B cell (primary cell): ENCODE measurements around the gene CD151. TPM values are rescaled to one million over a fixed set of nuclear protein-coding genes. Genes with fewer than 3 reads are reported as not detected.
A peak's percentile ranks its signal among the peaks of the same experiment; 100 is the strongest.

Experiments used
- ATAC-seq: fragments of 200-7000 bp; cut with Tn5 transposase; one replicate; pipeline ENCODE4 v1.10.0; 2021; ENCODE audit warnings: low read depth, mild to moderate bottlenecking, moderate number of reproducible peaks, moderate library complexity
- CTCF ChIA-PET: fragments of 350-600 bp; sonication (Branson Sonifier 250); formaldehyde crosslinking; loops from one replicate; lab custom pipeline; 2021; ENCODE audit warnings: antibody characterized with exemption, inconsistent platforms; lab: Charles Lee
- POLR2A ChIA-PET: fragments of 350-600 bp; sonication (Branson Sonifier 250); formaldehyde crosslinking; loops from one replicate; lab custom pipeline; 2021; ENCODE audit warnings: antibody characterized with exemption; lab: Charles Lee
- DNase-seq: peaks from one replicate; pipeline ENCODE4 v3.0.0; 2013
- H2AFZ ChIP-seq: 2 replicates; pipeline ENCODE4 v1.6.1; 2012; ENCODE audit warnings: mild to moderate bottlenecking, low read depth, low read length; ENCODE audit not compliant: insufficient read depth, poor library complexity, severe bottlenecking
- H3K27ac ChIP-seq, 2 donors: 1 replicate in 1 of 2; 2 replicates in 1 of 2; pipeline ENCODE4 v1.5.1; 2012 to 2013; ENCODE audit warnings: low read length in 2 of 2, mild to moderate bottlenecking in 2 of 2, moderate library complexity in 1 of 2
- H3K27me3 ChIP-seq, 4 experiments: fragments of 200-600 bp in 1 of 4; sonication (generic) in 1 of 4; replicated peaks in 1 of 4; 1 replicate in 2 of 4; 2 replicates in 2 of 4; pipeline versions ENCODE4 v1.6.1 to v1.7.0; 2013 to 2016; ENCODE audit warnings: low read length in 3 of 4, mild to moderate bottlenecking in 2 of 4, mixed read lengths in 1 of 4, moderate library complexity in 1 of 4; ENCODE audit not compliant: insufficient read depth in 4 of 4, control insufficient read depth in 3 of 4; ENCODE audit errors: control extremely low read depth in 1 of 4
- H3K36me3 ChIP-seq, 2 experiments: replicated peaks in 1 of 2; 1 replicate in 1 of 2; 2 replicates in 1 of 2; pipeline versions ENCODE4 v1.6.1 to v1.7.1; 2013; ENCODE audit warnings: low read length in 1 of 2; ENCODE audit not compliant: insufficient read depth in 2 of 2, control insufficient read depth in 1 of 2; ENCODE audit errors: control extremely low read depth in 1 of 2, extremely low read depth in 1 of 2
- H3K4me1 ChIP-seq, 2 donors: fragments of 200-600 bp in 1 of 2; sonication (generic) in 1 of 2; 1 replicate in 1 of 2; 2 replicates in 1 of 2; pipeline versions ENCODE4 v1.5.1 to v1.6.1; 2013 to 2017; ENCODE audit warnings: low read length in 2 of 2; ENCODE audit not compliant: control insufficient read depth in 2 of 2, insufficient read depth in 2 of 2
- H3K4me2 ChIP-seq: replicated peaks from 2 replicates; pipeline ENCODE3; 2012; ENCODE audit warnings: mild to moderate bottlenecking, low read depth, low read length; ENCODE audit not compliant: poor library complexity, severe bottlenecking
- H3K4me3 ChIP-seq, 5 experiments: fragments of 200-600 bp in 1 of 5; sonication (generic) in 1 of 5; 1 replicate in 3 of 5; 2 replicates in 2 of 5; pipeline versions ENCODE4 v1.5.1 to v1.7.0; 2011 to 2016; ENCODE audit warnings: low read length in 4 of 5, mild to moderate bottlenecking in 4 of 5, low read depth in 2 of 5, control low read depth in 1 of 5, moderate library complexity in 1 of 5; ENCODE audit not compliant: insufficient read depth in 1 of 5; ENCODE audit errors: control extremely low read depth in 1 of 5, extremely low read depth in 1 of 5
- H3K79me2 ChIP-seq: fragments of 200-600 bp; sonication (generic); one replicate; pipeline ENCODE4 v1.6.0; 2016; ENCODE audit warnings: low read length; ENCODE audit not compliant: control insufficient read depth, insufficient read depth
- H3K9ac ChIP-seq: fragments of 200-600 bp; sonication (generic); 2 replicates; pipeline ENCODE4 v1.6.1; 2017; ENCODE audit warnings: mild to moderate bottlenecking, low read length, moderate library complexity
- H3K9me3 ChIP-seq, 3 donors: one replicate each; pipeline versions ENCODE4 v1.6.1 to v1.7.1; 2013; ENCODE audit warnings: low read length in 2 of 3; ENCODE audit not compliant: control insufficient read depth in 2 of 3, insufficient read depth in 1 of 3; ENCODE audit errors: control extremely low read depth in 1 of 3
- H4K20me1 ChIP-seq: 2 replicates; pipeline ENCODE4 v1.6.0; 2012; ENCODE audit warnings: mild to moderate bottlenecking, low read length; ENCODE audit not compliant: insufficient read depth, control insufficient read depth, poor library complexity, severe bottlenecking
- H3K27ac Mint-ChIP-seq: one replicate; pipeline ENCODE4 v1.8.0; 2021; ENCODE audit warnings: mixed read lengths
- H3K27me3 Mint-ChIP-seq: one replicate; pipeline ENCODE4 v1.8.0; 2021; ENCODE audit warnings: mixed read lengths
- H3K4me1 Mint-ChIP-seq: one replicate; pipeline ENCODE4 v1.8.0; 2021; ENCODE audit warnings: mixed read lengths
- H3K4me3 Mint-ChIP-seq: one replicate; pipeline ENCODE4 v1.8.0; 2021; ENCODE audit warnings: mixed read lengths
- H3K9me3 Mint-ChIP-seq: one replicate; pipeline ENCODE4 v1.8.0; 2022; ENCODE audit warnings: mixed read lengths; ENCODE audit not compliant: insufficient read depth
- EZH2 ChIP-seq: IDR thresholded peaks from 2 replicates; pipeline ENCODE4 v1.6.1; 2012; ENCODE audit warnings: borderline replicate concordance, low read depth, mild to moderate bottlenecking, moderate library complexity, low read length; ENCODE audit not compliant: insufficient read depth, poor library complexity, severe bottlenecking
- WGBS: methylation state at CpG from one replicate; pipeline ENCODE4 v1.1.5; 2013; ENCODE audit warnings: missing lambda C conversion rate; ENCODE audit not compliant: insufficient coverage; 5-methylcytosine and 5-hydroxymethylcytosine counted together
- intact Hi-C: fragments of 100-400 bp; cut with micrococcal nuclease; formaldehyde crosslinking; loops from one replicate; pipeline ENCODE4 v1.10.0; 2022
- polyA plus RNA-seq: library from polyadenylated mRNA; depleted of rRNA; stranded (reverse); fragments of >200 nt; gene quantifications from 2 replicates; pipeline ENCODE4 v1.2.3, GENCODE V29; 2012
- total RNA-seq, 2 donors: library from RNA; stranded (reverse); fragments of 120-200 nt in 1 of 2; gene quantifications; 1 replicate in 1 of 2; 2 replicates in 1 of 2; pipeline versions ENCODE4 v1.2.3 to v1.2.4, GENCODE V29; 2013 to 2022
- TF ChIP-seq, protein P1 (sequence below): fragments of 200-600 bp; IDR thresholded peaks from one replicate; pipeline ENCODE4 v1.8.0; 2022; ENCODE audit warnings: antibody characterized with exemption, mild to moderate bottlenecking

CD151 gene
- total and polyA plus RNA-seq, 2 donors (not counting 1 experiment from before 2014, with no cell fraction given): 24.4 to 25.5 TPM

DNA sequence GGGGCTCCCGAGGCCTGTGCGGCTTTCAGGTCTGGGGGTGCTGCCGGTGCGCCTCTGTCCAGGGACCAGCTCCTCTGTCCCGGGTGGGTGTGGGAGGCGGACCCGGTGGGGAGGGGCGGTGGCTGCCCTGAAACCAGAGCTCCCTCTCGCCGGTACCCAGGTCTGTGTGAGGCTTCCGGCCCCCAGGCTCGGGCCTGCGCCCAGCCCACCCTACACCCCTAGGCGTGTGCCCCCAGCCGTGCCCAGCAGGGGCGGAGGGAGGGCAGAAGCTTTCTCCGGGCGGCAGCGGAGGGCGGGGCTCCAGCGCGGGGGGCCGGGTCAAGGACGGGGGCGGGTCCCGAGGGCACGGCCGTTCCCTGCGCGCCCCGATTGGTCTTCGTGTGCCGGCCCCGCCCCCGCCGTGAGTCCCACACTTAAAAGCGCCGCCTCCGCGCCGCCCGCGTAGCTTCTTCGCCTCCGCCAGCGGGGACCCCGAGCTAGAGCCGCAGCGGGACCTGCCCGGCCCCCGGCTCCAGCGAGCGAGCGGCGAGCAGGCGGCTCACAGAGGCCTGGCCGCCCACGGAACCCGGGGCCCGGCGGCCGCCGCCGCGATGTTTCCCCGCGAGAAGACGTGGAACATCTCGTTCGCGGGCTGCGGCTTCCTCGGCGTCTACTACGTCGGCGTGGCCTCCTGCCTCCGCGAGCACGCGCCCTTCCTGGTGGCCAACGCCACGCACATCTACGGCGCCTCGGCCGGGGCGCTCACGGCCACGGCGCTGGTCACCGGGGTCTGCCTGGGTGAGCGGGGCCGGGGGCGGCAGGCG, 13.4 kb upstream of the CD151 start:
- H4K20me1 ChIP-seq: peaks cover 43% of the 10 kb centered on the region
- no peaks in the 10 kb centered on the region for H3K9me3 ChIP-seq
- no peaks in the 10 kb centered on the region for H3K27me3 ChIP-seq
- ChIA-PET POLR2A (interaction anchor here (0.5 to 3.7 kb wide), 14 partner anchors 10 to 1563 kb away, joined by 3 to 57 read pairs (median 4); partner anchors contain the start of genes BET1L, CD151, CRACR2B and GATD1), CTCF (interaction anchor here (0.6 to 2.8 kb wide), 7 partner anchors 8 to 244 kb away, joined by 3 to 14 read pairs (median 3); partner anchors contain the start of genes RPLP2 and TSPAN4)
- peaks cover 24% of the 10 kb centered on the region for H3K79me2 ChIP-seq
- peak; percentile 96 for DNase-seq
- ATAC-seq: peak; percentile 81
- H3K36me3 ChIP-seq: peaks cover 0 to 23% of the 10 kb centered on the region in 2 experiments
- peak overlapping the region; percentile 91 for H3K27ac Mint-ChIP-seq
- no peaks in the 10 kb centered on the region for H3K27me3 Mint-ChIP-seq
- H2AFZ ChIP-seq: peak overlapping the region; percentile 87
- H3K4me1 ChIP-seq: peaks cover 16 to 26% of the 10 kb centered on the region in 2 donors
- H3K4me3 ChIP-seq: peak overlapping the region in 4 of 5 experiments; percentile 58 to 82 (median 77)
- H3K4me1 Mint-ChIP-seq: peaks cover 20% of the 10 kb centered on the region
- peak overlapping the region; percentile 91 for H3K9ac ChIP-seq
- H3K9me3 Mint-ChIP-seq: no peaks in the 10 kb centered on the region
- H3K4me3 Mint-ChIP-seq: peak overlapping the region; percentile 92
- under 1% methylated on average over 93 of the region's 96 CpGs for WGBS
- TF ChIP-seq, protein P1, sequence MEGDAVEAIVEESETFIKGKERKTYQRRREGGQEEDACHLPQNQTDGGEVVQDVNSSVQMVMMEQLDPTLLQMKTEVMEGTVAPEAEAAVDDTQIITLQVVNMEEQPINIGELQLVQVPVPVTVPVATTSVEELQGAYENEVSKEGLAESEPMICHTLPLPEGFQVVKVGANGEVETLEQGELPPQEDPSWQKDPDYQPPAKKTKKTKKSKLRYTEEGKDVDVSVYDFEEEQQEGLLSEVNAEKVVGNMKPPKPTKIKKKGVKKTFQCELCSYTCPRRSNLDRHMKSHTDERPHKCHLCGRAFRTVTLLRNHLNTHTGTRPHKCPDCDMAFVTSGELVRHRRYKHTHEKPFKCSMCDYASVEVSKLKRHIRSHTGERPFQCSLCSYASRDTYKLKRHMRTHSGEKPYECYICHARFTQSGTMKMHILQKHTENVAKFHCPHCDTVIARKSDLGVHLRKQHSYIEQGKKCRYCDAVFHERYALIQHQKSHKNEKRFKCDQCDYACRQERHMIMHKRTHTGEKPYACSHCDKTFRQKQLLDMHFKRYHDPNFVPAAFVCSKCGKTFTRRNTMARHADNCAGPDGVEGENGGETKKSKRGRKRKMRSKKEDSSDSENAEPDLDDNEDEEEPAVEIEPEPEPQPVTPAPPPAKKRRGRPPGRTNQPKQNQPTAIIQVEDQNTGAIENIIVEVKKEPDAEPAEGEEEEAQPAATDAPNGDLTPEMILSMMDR: peak; percentile 30
- TF ChIP-seq EZH2: no peak
- intact Hi-C loops: loop anchor here (1.0 kb wide), 3 partner anchors 10 to 21 kb away; partner anchors contain the start of genes PIDD1, RPLP2 and SLC25A22
- peak overlapping the region; percentile 68 to 91 for H3K27ac ChIP-seq
- peak overlapping the region; percentile 90 for H3K4me2 ChIP-seq
